Measurements from ENCODE around the gene CTR9. TPM values are rescaled to one million over a fixed set of nuclear protein-coding genes. Genes with fewer than 3 reads are reported as not detected.
A peak's percentile ranks its signal among the peaks of the same experiment; 100 is the strongest.

The CTR9 gene
- total RNA-seq, 1 donor from 2014 or later = 38.6 TPM

DNA sequence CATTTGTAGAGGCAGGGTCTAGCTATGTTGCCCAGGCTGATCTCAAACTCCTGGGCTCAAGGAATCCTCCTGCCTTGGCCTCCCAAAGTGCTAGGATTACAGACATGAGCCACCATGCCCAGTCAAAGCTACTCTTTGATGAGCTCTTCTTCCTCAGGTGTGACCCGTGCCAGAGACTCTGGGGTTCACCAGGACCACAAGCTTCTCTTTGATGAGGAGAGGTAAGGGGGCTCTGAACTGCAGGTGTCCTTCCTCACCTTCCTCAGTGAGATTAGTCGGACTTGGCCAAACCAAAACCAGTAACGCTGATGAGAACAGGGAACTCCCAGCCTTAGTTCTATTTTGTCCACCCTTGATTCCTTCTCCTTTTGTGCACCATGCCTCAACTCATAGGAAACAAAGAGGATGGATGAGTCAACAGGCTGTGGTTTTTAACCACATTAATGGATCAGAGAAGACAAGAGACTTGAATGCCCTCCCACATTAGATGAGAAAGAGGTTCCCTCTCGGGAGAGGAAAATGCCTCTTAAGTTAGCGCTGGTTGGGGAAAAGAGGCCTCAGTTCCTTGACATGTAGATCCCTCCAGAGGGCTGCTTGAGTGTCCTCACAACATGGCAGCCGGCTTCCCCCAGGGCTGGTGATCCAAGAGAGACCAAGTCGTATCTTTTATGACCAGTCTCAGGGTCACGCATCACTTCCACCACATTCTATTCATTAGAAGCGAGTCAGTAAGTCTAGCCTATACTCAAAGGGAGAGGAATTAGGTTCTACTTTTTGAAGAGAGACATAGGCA is 25.7 kb upstream of the CTR9 start:
- Mint-ChIP-seq H3K4me3 (ENCODE audit: low read depth) (no peak overlapping the region), H3K36me3 (ENCODE audit: insufficient read depth) (no peaks in the 10 kb centered on the region), H3K27ac (no peak overlapping the region), H3K27me3 (no peaks in the 10 kb centered on the region), H3K4me1 (ENCODE audit: low read depth) (peaks cover 1% of the 10 kb centered on the region), H3K9me3 (ENCODE audit: low read depth) (no peaks in the 10 kb centered on the region)
- DNase-seq (ENCODE audit: low spot score, unreplicated experiment) = no peak
- TF ChIP-seq, protein P1, sequence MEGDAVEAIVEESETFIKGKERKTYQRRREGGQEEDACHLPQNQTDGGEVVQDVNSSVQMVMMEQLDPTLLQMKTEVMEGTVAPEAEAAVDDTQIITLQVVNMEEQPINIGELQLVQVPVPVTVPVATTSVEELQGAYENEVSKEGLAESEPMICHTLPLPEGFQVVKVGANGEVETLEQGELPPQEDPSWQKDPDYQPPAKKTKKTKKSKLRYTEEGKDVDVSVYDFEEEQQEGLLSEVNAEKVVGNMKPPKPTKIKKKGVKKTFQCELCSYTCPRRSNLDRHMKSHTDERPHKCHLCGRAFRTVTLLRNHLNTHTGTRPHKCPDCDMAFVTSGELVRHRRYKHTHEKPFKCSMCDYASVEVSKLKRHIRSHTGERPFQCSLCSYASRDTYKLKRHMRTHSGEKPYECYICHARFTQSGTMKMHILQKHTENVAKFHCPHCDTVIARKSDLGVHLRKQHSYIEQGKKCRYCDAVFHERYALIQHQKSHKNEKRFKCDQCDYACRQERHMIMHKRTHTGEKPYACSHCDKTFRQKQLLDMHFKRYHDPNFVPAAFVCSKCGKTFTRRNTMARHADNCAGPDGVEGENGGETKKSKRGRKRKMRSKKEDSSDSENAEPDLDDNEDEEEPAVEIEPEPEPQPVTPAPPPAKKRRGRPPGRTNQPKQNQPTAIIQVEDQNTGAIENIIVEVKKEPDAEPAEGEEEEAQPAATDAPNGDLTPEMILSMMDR (IDR thresholded peaks at IDR 0.05; ENCODE audit: unreplicated experiment) = no peak

DNA sequence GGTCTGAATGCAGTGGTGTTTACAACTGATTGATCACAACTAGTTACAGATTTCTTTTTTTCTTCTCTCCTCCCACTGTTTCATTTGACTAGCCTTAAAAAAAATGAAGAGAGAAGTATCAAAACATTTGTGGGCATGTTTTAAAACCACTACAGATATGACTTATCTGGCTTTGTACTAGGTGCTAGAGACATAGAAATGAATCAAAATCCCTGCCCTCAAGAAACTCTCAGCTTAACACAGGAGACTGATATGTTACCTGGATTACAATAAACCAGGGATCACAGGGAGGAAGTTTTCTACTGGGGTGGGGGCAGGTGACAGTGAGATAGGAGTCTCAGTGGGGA is 25.2 kb upstream of the CTR9 start:
- no peak for DNase-seq (ENCODE audit: low spot score, unreplicated experiment)
- no peaks in the 10 kb centered on the region for H3K36me3 Mint-ChIP-seq (ENCODE audit: insufficient read depth)

DNA sequence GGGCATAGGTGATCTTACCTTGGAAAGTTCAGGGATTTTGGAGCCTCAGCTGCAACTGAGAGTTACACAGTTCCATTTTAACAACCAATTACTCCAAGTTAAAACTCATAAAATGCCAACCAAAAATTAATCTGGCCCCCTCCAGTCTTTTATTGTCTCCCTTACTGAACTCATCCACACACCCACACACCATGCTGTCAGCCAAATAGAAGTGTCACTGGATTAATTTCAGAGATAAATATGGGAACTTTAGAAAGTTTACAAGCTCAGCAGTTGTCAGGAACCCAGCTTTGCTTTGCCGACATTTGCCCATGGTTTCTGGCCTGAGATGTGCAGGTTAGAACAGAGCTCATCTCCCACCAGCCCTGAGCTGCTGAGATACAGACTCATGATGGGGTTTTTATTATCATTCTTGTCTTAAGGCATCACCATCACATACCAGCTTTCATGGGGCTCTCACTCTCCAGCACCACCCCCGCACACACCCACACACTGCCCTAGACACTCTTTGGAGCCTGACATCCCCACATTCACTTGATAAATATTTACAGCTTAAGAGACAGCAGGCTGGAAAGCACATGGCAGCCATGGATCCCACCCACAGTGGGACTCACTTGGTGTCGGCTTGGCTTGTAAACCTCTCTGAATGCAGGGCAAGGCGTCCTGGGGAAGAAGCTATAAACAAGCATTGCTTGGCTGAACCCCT is 23.7 kb upstream of the CTR9 start:
- H3K27ac Mint-ChIP-seq = no peak overlapping the region
- peaks cover 1% of the 10 kb centered on the region for H3K4me1 Mint-ChIP-seq (ENCODE audit: low read depth)
- no peak overlapping the region for H3K4me3 Mint-ChIP-seq (ENCODE audit: low read depth)

More for the DNA sequence above, 25.2 kb upstream of the CTR9 start:
- Mint-ChIP-seq H3K4me3 (ENCODE audit: low read depth) (no peak overlapping the region), H3K27me3 (no peaks in the 10 kb centered on the region), H3K27ac (no peak overlapping the region), H3K4me1 (ENCODE audit: low read depth) (peaks cover 1% of the 10 kb centered on the region), H3K9me3 (ENCODE audit: low read depth) (no peaks in the 10 kb centered on the region)
- TF ChIP-seq, protein P1 (IDR thresholded peaks at IDR 0.05; ENCODE audit: unreplicated experiment) = no peak

DNA sequence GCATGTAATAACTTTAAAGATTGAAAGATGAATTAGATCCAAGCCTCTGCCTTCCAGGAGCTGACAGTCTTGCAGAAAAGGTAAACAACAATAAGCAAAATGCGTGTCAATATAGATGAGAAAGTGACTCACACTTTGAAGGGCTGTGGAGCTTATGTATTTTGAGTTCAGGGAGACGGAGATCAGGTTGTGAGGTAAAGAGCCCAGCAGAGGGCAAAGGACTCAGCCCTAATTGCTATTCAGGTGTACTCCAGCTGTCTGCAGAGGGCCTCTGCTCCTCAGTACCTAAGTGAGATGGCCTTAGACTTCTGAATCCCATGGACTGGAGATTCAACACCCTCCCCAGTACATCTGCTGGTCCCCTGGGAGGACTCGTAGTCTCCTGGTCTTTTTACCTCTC is 22.9 kb upstream of the CTR9 start:
- H3K4me1 Mint-ChIP-seq (ENCODE audit: low read depth) = peaks cover 1% of the 10 kb centered on the region
- peaks cover 7% of the 10 kb centered on the region for H3K27me3 Mint-ChIP-seq
- no peaks in the 10 kb centered on the region for H3K36me3 Mint-ChIP-seq (ENCODE audit: insufficient read depth)
- peak overlapping the region; percentile 34 for H3K4me3 Mint-ChIP-seq (ENCODE audit: low read depth)
- no peak overlapping the region for H3K27ac Mint-ChIP-seq
- TF ChIP-seq, protein P1 (IDR thresholded peaks at IDR 0.05; ENCODE audit: unreplicated experiment) = peak; percentile 8
- DNase-seq (ENCODE audit: low spot score, unreplicated experiment) = no peak
- H3K9me3 Mint-ChIP-seq (ENCODE audit: low read depth) = no peaks in the 10 kb centered on the region

More for the DNA sequence above, 23.7 kb upstream of the CTR9 start:
- Mint-ChIP-seq H3K27me3 (peaks cover 7% of the 10 kb centered on the region), H3K9me3 (ENCODE audit: low read depth) (no peaks in the 10 kb centered on the region), H3K36me3 (ENCODE audit: insufficient read depth) (no peaks in the 10 kb centered on the region)
- DNase-seq (ENCODE audit: low spot score, unreplicated experiment) = no peak
- TF ChIP-seq, protein P1 (IDR thresholded peaks at IDR 0.05; ENCODE audit: unreplicated experiment) = no peak

DNA sequence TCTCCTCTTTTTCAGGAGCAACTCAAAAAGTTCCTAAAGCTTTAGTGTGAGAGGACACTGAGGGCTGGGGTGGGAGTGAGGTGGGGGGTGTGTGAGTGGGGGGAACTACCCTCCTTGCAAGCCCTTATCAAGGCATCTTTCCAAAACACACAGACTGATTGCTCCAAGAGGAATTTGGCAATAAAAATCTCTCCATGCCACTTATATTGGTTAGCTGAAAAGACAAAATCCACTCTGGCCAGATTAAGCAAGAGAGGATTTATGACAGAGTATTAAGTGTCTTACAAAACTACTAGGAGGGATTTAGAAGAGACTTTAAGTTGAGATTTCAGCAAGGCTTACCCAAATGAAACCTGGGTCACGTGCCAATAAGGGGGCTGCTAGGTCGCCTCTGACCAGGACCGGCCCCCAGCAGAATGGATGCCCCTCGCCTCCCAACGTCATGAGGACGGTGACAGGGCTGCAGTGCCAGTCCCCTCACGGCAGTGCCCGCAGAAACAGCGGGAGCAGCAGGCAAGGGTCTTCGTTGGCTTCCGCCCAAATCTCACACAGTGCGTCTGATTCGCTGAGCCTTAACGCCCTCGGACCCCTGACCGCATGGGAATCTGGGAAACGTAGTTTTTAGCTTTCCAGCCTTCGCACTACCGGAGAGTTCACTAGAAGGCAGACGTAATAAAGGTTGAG is 22.1 kb upstream of the CTR9 start:
- TF ChIP-seq, protein P1 (IDR thresholded peaks at IDR 0.05; ENCODE audit: unreplicated experiment) = no peak
- no peaks in the 10 kb centered on the region for H3K36me3 Mint-ChIP-seq (ENCODE audit: insufficient read depth)
- peaks cover 7% of the 10 kb centered on the region for H3K27me3 Mint-ChIP-seq
- peak overlapping the region; percentile 38 for H3K27ac Mint-ChIP-seq
- H3K4me1 Mint-ChIP-seq (ENCODE audit: low read depth) = peaks cover 1% of the 10 kb centered on the region
- H3K9me3 Mint-ChIP-seq (ENCODE audit: low read depth) = no peaks in the 10 kb centered on the region
- no peak for DNase-seq (ENCODE audit: low spot score, unreplicated experiment)
- H3K4me3 Mint-ChIP-seq (ENCODE audit: low read depth) = peak overlapping the region; percentile 76

All from progenitor cell of endocrine pancreas (in vitro differentiated cells).